DND-41 (cell line): ENCODE data around the gene F2R.

Experiments
- ATAC-seq: fragments of 200-7000 bp; cut with Tn5 transposase; 3 replicates; pipeline ENCODE4 v1.9.1; 2021; ENCODE audit warnings: low read depth; ENCODE audit not compliant: insufficient read depth
- DNase-seq: peaks from one replicate; pipeline ENCODE4 v3.0.0-alpha.2; 2020
- H2AFZ ChIP-seq: 2 replicates; pipeline ENCODE4 v1.6.0; 2012; ENCODE audit warnings: low read depth, low read length
- H3K27ac ChIP-seq: 2 replicates; pipeline ENCODE4 v1.5.1; 2012; ENCODE audit warnings: low read length, inconsistent platforms
- H3K27me3 ChIP-seq: fragments of 200-600 bp; sonication (generic); 2 replicates; pipeline ENCODE4 v1.6.0; 2012; ENCODE audit warnings: low read length, mild to moderate bottlenecking, inconsistent platforms; ENCODE audit not compliant: insufficient read depth, poor library complexity
- H3K36me3 ChIP-seq: 2 replicates; pipeline ENCODE4 v1.5.1; 2012; ENCODE audit warnings: low read length, inconsistent platforms; ENCODE audit not compliant: insufficient read depth
- H3K4me1 ChIP-seq: 2 replicates; pipeline ENCODE4 v1.5.1; 2012; ENCODE audit warnings: mild to moderate bottlenecking, low read length; ENCODE audit not compliant: insufficient read depth
- H3K4me2 ChIP-seq: 2 replicates; pipeline ENCODE4 v1.6.0; 2012; ENCODE audit warnings: mild to moderate bottlenecking, moderate library complexity, low read length, inconsistent platforms; ENCODE audit not compliant: insufficient read depth
- H3K4me3 ChIP-seq, 2 experiments: fragments of 200-600 bp in 1 of 2; shearing (Covaris generic) in 1 of 2; 2 replicates each; pipeline ENCODE4 v1.5.1; 2012 to 2016; ENCODE audit warnings: inconsistent platforms in 2 of 2, low read length in 2 of 2, mild to moderate bottlenecking in 2 of 2, low read depth in 1 of 2, moderate library complexity in 1 of 2
- H3K79me2 ChIP-seq: 2 replicates; pipeline ENCODE4 v1.6.0; 2012; ENCODE audit warnings: low read length, inconsistent platforms; ENCODE audit not compliant: insufficient read depth
- H3K9ac ChIP-seq: 2 replicates; pipeline ENCODE4 v1.6.0; 2012; ENCODE audit warnings: low read depth, mild to moderate bottlenecking, inconsistent platforms, low read length, moderate library complexity
- H3K9me3 ChIP-seq: 2 replicates; pipeline ENCODE4 v1.5.1; 2012; ENCODE audit warnings: low read length, moderate library complexity, mild to moderate bottlenecking, inconsistent platforms; ENCODE audit not compliant: insufficient read depth, severe bottlenecking
- H4K20me1 ChIP-seq: 2 replicates; pipeline ENCODE4 v1.6.0; 2012; ENCODE audit warnings: low read length; ENCODE audit not compliant: insufficient read depth
- CTCF ChIP-seq: IDR thresholded peaks from 2 replicates; pipeline ENCODE4 v1.5.1; 2012; ENCODE audit warnings: borderline replicate concordance, low read length, moderate library complexity, mild to moderate bottlenecking; ENCODE audit not compliant: poor library complexity, severe bottlenecking; ENCODE audit errors: extremely low read depth
- EZH2 ChIP-seq: IDR thresholded peaks from 3 replicates; pipeline ENCODE4 v1.6.1; 2012; ENCODE audit warnings: borderline replicate concordance, low read depth, mild to moderate bottlenecking, moderate library complexity, low read length, inconsistent platforms; ENCODE audit not compliant: severe bottlenecking

F2R gene

GRCh38 chr5:76751291-76751690 is 35.4 kb downstream of the F2R start:
- Histone ChIP-seq H3K9me3 (no peaks in the 10 kb centered on the region), H3K27me3 (peaks cover 5% of the 10 kb centered on the region), H3K36me3 (no peaks in the 10 kb centered on the region), H2AFZ (no peak overlapping the region), H3K4me2 (no peak overlapping the region), H3K79me2 (no peaks in the 10 kb centered on the region), H3K9ac (no peak overlapping the region), H3K27ac (no peak overlapping the region), H3K4me1 (no peaks in the 10 kb centered on the region), H4K20me1 (no peaks in the 10 kb centered on the region), H3K4me3 (no peak overlapping the region)
- DNase-seq (no peak), ATAC-seq (no peak)
- no peak for TF ChIP-seq CTCF
- TF ChIP-seq EZH2: no peak

GRCh38 chr5:76754668-76755078 is 38.7 kb downstream of the F2R start:
- Histone ChIP-seq H2AFZ (no peak overlapping the region), H3K4me1 (no peaks in the 10 kb centered on the region), H3K27ac (no peak overlapping the region), H4K20me1 (no peaks in the 10 kb centered on the region), H3K36me3 (no peaks in the 10 kb centered on the region), H3K4me2 (no peak overlapping the region), H3K4me3 (no peak overlapping the region), H3K9ac (no peak overlapping the region), H3K9me3 (no peaks in the 10 kb centered on the region), H3K79me2 (no peaks in the 10 kb centered on the region), H3K27me3 (peaks cover 5% of the 10 kb centered on the region)
- ATAC-seq (no peak), DNase-seq (no peak)
- TF ChIP-seq EZH2 (no peak), CTCF (no peak)

- Histone ChIP-seq H3K4me2 (no peak overlapping the region), H3K27ac (no peak overlapping the region), H3K9ac (no peak overlapping the region), H3K27me3 (peaks cover 5% of the 10 kb centered on the region), H3K9me3 (no peaks in the 10 kb centered on the region), H3K4me1 (no peaks in the 10 kb centered on the region), H2AFZ (no peak overlapping the region), H3K4me3 (no peak overlapping the region), H3K79me2 (no peaks in the 10 kb centered on the region), H3K36me3 (no peaks in the 10 kb centered on the region), H4K20me1 (no peaks in the 10 kb centered on the region)
- TF ChIP-seq EZH2 (no peak), CTCF (no peak)
- DNase-seq (no peak), ATAC-seq (no peak)
Observed at GRCh38 chr5:76755779-76756637, 40.1 kb downstream of the F2R start.
